Neural cell (in vitro differentiated cells): ENCODE measurements around the gene ADGRG1. TPM values are rescaled to one million over a fixed set of nuclear protein-coding genes. Genes with fewer than 3 reads are reported as not detected.

Experiments used
- H2AFZ ChIP-seq: fragments of 200-600, 300-800 bp; sonication (generic), shearing (Covaris generic); 2 replicates; pipeline ENCODE4 v1.6.0; 2014; ENCODE audit warnings: low read depth, mild to moderate bottlenecking, antibody characterized with exemption, low read length, moderate library complexity
- H3F3A ChIP-seq: fragments of 200-600 bp; shearing (Covaris generic); 2 replicates; pipeline ENCODE4 v1.6.1; 2016; ENCODE audit warnings: mild to moderate bottlenecking, moderate library complexity, mixed read lengths, antibody characterized with exemption, low read length; ENCODE audit not compliant: insufficient read depth, poor library complexity, severe bottlenecking
- H3K27ac ChIP-seq: fragments of 200-600, 300-800 bp; sonication (generic), shearing (Covaris generic); 2 replicates; pipeline ENCODE4 v1.5.1; 2014; ENCODE audit warnings: mild to moderate bottlenecking, low read length, moderate library complexity
- H3K27me3 ChIP-seq: fragments of 300-800, 200-600 bp; sonication (generic), shearing (Covaris generic); 2 replicates; pipeline ENCODE4 v1.6.0; 2014; ENCODE audit warnings: mild to moderate bottlenecking, low read depth, low read length, moderate library complexity; ENCODE audit not compliant: insufficient read depth
- H3K36me3 ChIP-seq: fragments of 300-800, 200-600 bp; sonication (generic), shearing (Covaris generic); 2 replicates; pipeline ENCODE4 v1.5.1; 2014; ENCODE audit warnings: mild to moderate bottlenecking, antibody characterized with exemption, low read length, moderate library complexity; ENCODE audit not compliant: insufficient read depth
- H3K4me2 ChIP-seq: fragments of 300-800, 200-600 bp; sonication (generic), shearing (Covaris generic); 2 replicates; pipeline ENCODE4 v1.6.0; 2014; ENCODE audit warnings: mild to moderate bottlenecking, low read length
- H3K4me3 ChIP-seq: fragments of 300-800, 200-600 bp; sonication (generic), shearing (Covaris generic); 2 replicates; pipeline ENCODE4 v1.5.1; 2014; ENCODE audit warnings: mild to moderate bottlenecking, low read length, moderate library complexity
- H3K79me2 ChIP-seq: fragments of 200-600 bp; shearing (Covaris generic); replicated peaks from 2 replicates; pipeline ENCODE4 v1.6.0; 2014; ENCODE audit warnings: mild to moderate bottlenecking, low read length, moderate library complexity; ENCODE audit not compliant: insufficient read depth
- H3K9ac ChIP-seq: fragments of 300-800, 200-600 bp; sonication (generic), shearing (Covaris generic); 2 replicates; pipeline ENCODE4 v1.6.1; 2016; ENCODE audit warnings: mild to moderate bottlenecking, low read length, mixed read lengths
- H3K9me2 ChIP-seq: fragments of 200-600 bp; shearing (Covaris generic); 2 replicates; pipeline ENCODE4 v1.6.1; 2016; ENCODE audit warnings: mild to moderate bottlenecking, low read length, mixed read lengths; ENCODE audit not compliant: insufficient read depth
- H3K9me3 ChIP-seq: fragments of 200-600, 300-800 bp; sonication (generic), shearing (Covaris generic); 2 replicates; pipeline ENCODE4 v1.6.1; 2016; ENCODE audit warnings: mild to moderate bottlenecking, mixed run types, low read length, moderate library complexity, mixed read lengths
- H4K20me1 ChIP-seq: fragments of 200-600 bp; shearing (Covaris generic); 2 replicates; pipeline ENCODE4 v1.6.1; 2016; ENCODE audit warnings: mild to moderate bottlenecking, mixed run types; ENCODE audit not compliant: insufficient read depth
- CTCF ChIP-seq: fragments of 450-650 bp; IDR thresholded peaks from 2 replicates; pipeline ENCODE4 v1.5.1; 2014; ENCODE audit warnings: antibody characterized with exemption, mild to moderate bottlenecking, moderate library complexity; ENCODE audit not compliant: poor library complexity, severe bottlenecking
- EP300 ChIP-seq: fragments of 450-650 bp; conservative IDR thresholded peaks from 2 replicates; pipeline ENCODE4 v1.6.1; 2014; ENCODE audit warnings: antibody characterized with exemption, mild to moderate bottlenecking, moderate library complexity; ENCODE audit not compliant: poor library complexity, severe bottlenecking
- EZH2 ChIP-seq: fragments of 200-600, 300-800 bp; shearing (Covaris generic), sonication (generic); IDR thresholded peaks from 2 replicates; pipeline ENCODE4 v1.6.1; 2014; ENCODE audit warnings: antibody characterized with exemption, low read length, borderline replicate concordance, mild to moderate bottlenecking; ENCODE audit not compliant: insufficient read depth, poor library complexity, severe bottlenecking
- MXI1 ChIP-seq: fragments of 450-650 bp; conservative IDR thresholded peaks from 2 replicates; pipeline ENCODE4 v1.6.1; 2014; ENCODE audit warnings: antibody characterized with exemption, mild to moderate bottlenecking; ENCODE audit not compliant: poor library complexity, severe bottlenecking
- POLR2AphosphoS5 ChIP-seq: IDR thresholded peaks from 2 replicates; pipeline ENCODE4 v1.6.1; 2012
- RAD21 ChIP-seq: fragments of 450-650 bp; conservative IDR thresholded peaks from 2 replicates; pipeline ENCODE4 v1.6.1; 2014; ENCODE audit warnings: antibody characterized with exemption, mild to moderate bottlenecking, moderate library complexity
- REST ChIP-seq: IDR thresholded peaks from 2 replicates; pipeline ENCODE4 v1.6.1; 2012; ENCODE audit warnings: borderline replicate concordance
- SMC3 ChIP-seq: fragments of 450-650 bp; conservative IDR thresholded peaks from 2 replicates; pipeline ENCODE4 v1.6.1; 2014; ENCODE audit warnings: antibody characterized with exemption, mild to moderate bottlenecking, moderate library complexity; ENCODE audit not compliant: poor library complexity
- TAF1 ChIP-seq: IDR thresholded peaks from 2 replicates; pipeline ENCODE4 v1.6.1; 2012; ENCODE audit warnings: low read depth
- polyA plus RNA-seq: library from polyadenylated mRNA; depleted of rRNA; stranded (reverse); fragments of >200 nt; gene quantifications from 2 replicates; pipeline ENCODE4 v1.2.3, GENCODE V29; 2014

Gene ADGRG1
- polyA plus RNA-seq, 1 donor from 2014 or later, result 86.8 TPM

GRCh38 chr16:57614536-57614935 is 13.9 kb upstream of the ADGRG1 start:
- no peaks in the 10 kb centered on the region for H3F3A ChIP-seq
- no peaks in the 10 kb centered on the region for H3K79me2 ChIP-seq
- H3K9ac ChIP-seq, result no peak overlapping the region
- no peaks in the 10 kb centered on the region for H4K20me1 ChIP-seq
- H3K4me3 ChIP-seq, result no peak overlapping the region
- no peak overlapping the region for H2AFZ ChIP-seq
- no peaks in the 10 kb centered on the region for H3K36me3 ChIP-seq
- no peaks in the 10 kb centered on the region for H3K27me3 ChIP-seq
- H3K9me3 ChIP-seq, result no peaks in the 10 kb centered on the region
- H3K27ac ChIP-seq, result no peak overlapping the region
- H3K9me2 ChIP-seq, result no peaks in the 10 kb centered on the region
- no peak overlapping the region for H3K4me2 ChIP-seq
- no peak for TF ChIP-seq POLR2AphosphoS5
- TF ChIP-seq SMC3, result no peak
- no peak for TF ChIP-seq RAD21
- TF ChIP-seq EP300, result no peak
- TF ChIP-seq TAF1, result no peak
- TF ChIP-seq CTCF, result no peak
- TF ChIP-seq MXI1, result no peak
- no peak for TF ChIP-seq EZH2
- TF ChIP-seq REST, result no peak

- Histone ChIP-seq H3K9me3 (no peaks in the 10 kb centered on the region), H4K20me1 (no peaks in the 10 kb centered on the region), H3K79me2 (no peaks in the 10 kb centered on the region), H3K9ac (no peak overlapping the region), H3K36me3 (no peaks in the 10 kb centered on the region), H3K27ac (no peak overlapping the region), H3K9me2 (no peaks in the 10 kb centered on the region), H3K4me3 (no peak overlapping the region), H3K4me2 (no peak overlapping the region), H3F3A (no peaks in the 10 kb centered on the region), H3K27me3 (no peaks in the 10 kb centered on the region), H2AFZ (no peak overlapping the region)
- TF ChIP-seq REST (no peak), POLR2AphosphoS5 (no peak), TAF1 (no peak), CTCF (no peak), MXI1 (no peak), RAD21 (no peak), EP300 (no peak), EZH2 (no peak), SMC3 (no peak)
Observed at GRCh38 chr16:57614944-57615343, 13.5 kb upstream of the ADGRG1 start.
